Stimulated activated naive CD8-positive, alpha-beta T cell treated with anti-CD3 and anti-CD28 coated beads, Interleukin-15, Interleukin-2, amounts not matched to agents 100 ng/mL and 50 ng/mL, for 24 hours (primary cell): ENCODE measurements around the gene MBD3.

Experiments
- H3K27ac Mint-ChIP-seq: one replicate; pipeline ENCODE4 v1.8.0; 2021; ENCODE audit warnings: mild to moderate bottlenecking, mixed read lengths
- H3K27me3 Mint-ChIP-seq: one replicate; pipeline ENCODE4 v1.8.0; 2021; ENCODE audit warnings: mixed read lengths
- H3K36me3 Mint-ChIP-seq: one replicate; pipeline ENCODE4 v1.8.0; 2021; ENCODE audit warnings: low read depth, mixed read lengths
- H3K4me1 Mint-ChIP-seq: one replicate; pipeline ENCODE4 v1.8.0; 2021; ENCODE audit warnings: low read depth, mixed read lengths
- H3K4me3 Mint-ChIP-seq: one replicate; pipeline ENCODE4 v1.8.0; 2021; ENCODE audit warnings: mild to moderate bottlenecking, mixed read lengths
- H3K9me3 Mint-ChIP-seq: one replicate; pipeline ENCODE4 v1.8.0; 2021; ENCODE audit warnings: mixed read lengths

Gene MBD3

DNA sequence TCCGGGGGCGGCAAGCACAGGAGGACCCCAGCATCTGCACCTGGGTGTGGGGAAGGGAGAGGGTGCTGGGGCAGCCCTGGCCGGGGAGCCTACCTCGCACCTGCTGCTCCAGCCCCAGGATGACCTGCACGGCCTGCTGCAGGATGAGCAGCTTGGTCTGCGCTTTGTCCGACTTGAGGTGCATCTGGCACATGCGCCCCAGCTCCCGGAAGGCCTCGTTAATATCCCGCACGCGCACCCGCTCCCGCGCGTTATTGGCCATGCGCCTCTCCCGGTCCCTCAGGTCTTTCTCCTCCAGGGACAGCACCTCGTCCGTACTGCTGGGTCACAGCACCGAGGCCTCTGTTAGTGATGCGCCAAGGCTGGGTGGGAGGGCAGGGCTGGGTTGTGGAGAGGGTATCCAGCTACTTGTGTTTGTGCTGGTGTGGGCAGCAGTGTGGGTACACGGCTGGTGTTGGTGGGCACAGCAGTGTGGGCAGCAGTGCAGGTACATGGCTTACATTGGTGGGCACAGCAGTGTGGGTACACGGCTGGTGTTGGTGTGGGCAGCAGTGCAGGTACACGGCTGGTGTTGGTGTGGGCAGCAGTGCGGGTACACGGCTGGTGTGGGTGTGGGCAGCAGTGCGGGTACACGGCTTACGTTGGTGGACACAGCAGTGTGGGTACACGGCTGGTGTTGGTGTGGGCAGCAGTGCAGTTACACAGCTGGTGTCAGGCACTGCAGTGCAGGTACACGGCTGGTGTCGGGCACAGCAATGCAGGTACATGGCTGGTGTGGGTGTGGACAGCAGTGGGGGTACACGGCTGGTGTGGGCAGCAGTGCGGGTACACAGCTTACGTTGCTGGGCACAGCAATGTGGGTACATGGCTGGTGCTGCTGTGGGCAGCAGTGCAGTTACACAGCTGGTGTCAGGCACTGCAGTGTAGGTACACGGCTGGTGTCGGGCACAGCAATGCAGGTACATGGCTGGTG, 19.7 kb upstream of the MBD3 start:
- H3K27ac Mint-ChIP-seq = no peak overlapping the region
- no peaks in the 10 kb centered on the region for H3K27me3 Mint-ChIP-seq
- peaks cover 36% of the 10 kb centered on the region for H3K36me3 Mint-ChIP-seq
- no peak overlapping the region for H3K4me3 Mint-ChIP-seq
- H3K4me1 Mint-ChIP-seq = peaks cover 45% of the 10 kb centered on the region
- H3K9me3 Mint-ChIP-seq = no peaks in the 10 kb centered on the region

DNA sequence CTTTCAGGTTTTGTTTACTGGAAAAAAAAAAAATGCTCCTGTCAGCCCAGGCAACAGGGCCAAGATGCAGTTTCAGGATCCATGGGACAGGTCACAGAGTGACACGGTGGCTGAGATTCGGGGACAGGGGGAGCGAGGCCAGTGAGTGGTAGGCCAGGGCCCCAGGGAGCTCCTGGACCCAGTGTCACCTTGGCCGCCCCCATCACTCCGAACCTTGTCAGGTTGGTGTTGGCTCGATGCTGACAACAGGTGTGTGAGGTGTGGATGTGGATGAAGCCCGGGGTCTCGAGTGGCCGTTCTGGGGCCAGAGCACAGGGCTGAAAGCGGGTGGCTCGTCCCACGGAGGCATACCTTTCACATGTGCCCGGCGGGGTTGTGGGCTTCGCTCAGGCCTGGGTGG, 18.7 kb upstream of the MBD3 start:
- peaks cover 41% of the 10 kb centered on the region for H3K4me1 Mint-ChIP-seq

DNA sequence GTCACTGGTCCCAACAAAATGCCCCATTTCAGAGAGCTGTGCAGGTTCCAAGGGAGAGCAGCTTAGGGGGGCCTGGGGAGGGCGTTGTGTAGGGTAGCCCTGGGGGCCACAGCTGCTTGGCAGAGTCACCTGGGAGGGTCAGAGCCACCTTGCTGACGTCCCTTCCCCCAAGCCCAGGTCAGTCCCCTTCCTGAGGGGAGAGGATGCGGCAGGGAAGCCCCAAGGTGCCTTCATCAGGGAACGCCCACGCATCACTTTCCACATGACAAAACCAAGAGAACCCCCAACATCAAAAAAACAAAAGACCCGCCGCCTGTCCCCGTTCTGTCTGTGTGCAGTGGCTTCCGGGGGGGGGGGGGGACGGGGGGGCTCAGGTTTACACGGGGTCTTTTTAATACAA, 17.9 kb upstream of the MBD3 start:
- H3K27me3 Mint-ChIP-seq = no peaks in the 10 kb centered on the region
- H3K9me3 Mint-ChIP-seq = no peaks in the 10 kb centered on the region
- H3K27ac Mint-ChIP-seq = no peak overlapping the region
- H3K36me3 Mint-ChIP-seq = peaks cover 21% of the 10 kb centered on the region
- H3K4me1 Mint-ChIP-seq = peaks cover 48% of the 10 kb centered on the region
- no peak overlapping the region for H3K4me3 Mint-ChIP-seq

More for the DNA sequence above, 18.7 kb upstream of the MBD3 start:
- H3K4me3 Mint-ChIP-seq = no peak overlapping the region
- peaks cover 27% of the 10 kb centered on the region for H3K36me3 Mint-ChIP-seq
- H3K27ac Mint-ChIP-seq = no peak overlapping the region
- H3K9me3 Mint-ChIP-seq = no peaks in the 10 kb centered on the region
- no peaks in the 10 kb centered on the region for H3K27me3 Mint-ChIP-seq

DNA sequence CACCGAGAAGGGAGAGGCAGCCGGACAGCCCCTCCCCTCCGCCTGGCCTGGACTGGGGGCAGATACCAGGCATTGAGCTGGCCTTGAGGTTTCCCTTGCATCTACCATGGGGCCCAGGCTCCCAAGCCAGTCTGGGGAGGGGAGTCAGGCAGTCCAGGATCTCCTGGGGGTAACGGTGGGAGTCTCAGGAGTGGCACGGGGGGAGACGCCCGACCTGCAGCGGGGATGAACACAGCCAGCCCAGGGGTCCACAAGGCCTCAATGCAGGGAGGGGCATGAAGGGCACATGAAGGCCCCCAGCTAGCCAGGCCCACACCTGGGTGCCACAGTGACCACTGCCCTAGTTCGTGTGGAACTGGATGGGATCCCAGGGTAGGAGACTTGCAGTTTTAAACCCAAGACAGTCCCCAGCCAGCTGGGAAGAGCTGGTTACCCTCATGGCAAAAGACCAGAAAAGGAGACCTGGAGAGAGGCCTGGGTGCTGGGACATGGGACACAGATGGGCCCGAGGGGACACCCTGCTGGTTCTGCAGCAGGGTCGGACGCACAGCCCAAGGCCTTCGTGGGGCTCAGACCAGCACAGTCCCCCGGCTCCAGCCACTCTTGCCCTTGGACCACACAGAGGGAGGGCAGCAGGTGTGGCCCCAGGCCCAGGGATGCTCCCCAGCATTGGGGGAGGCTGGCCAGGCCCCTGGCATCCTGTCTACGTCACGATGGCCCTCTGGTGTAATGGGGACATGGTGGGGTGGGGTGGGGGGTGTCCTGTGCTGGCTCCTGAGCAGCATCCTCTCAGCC, 17.2 kb upstream of the MBD3 start:
- no peaks in the 10 kb centered on the region for H3K9me3 Mint-ChIP-seq
- no peak overlapping the region for H3K4me3 Mint-ChIP-seq
- no peaks in the 10 kb centered on the region for H3K27me3 Mint-ChIP-seq
- peaks cover 19% of the 10 kb centered on the region for H3K36me3 Mint-ChIP-seq
- H3K27ac Mint-ChIP-seq = no peak overlapping the region
- peaks cover 50% of the 10 kb centered on the region for H3K4me1 Mint-ChIP-seq

DNA sequence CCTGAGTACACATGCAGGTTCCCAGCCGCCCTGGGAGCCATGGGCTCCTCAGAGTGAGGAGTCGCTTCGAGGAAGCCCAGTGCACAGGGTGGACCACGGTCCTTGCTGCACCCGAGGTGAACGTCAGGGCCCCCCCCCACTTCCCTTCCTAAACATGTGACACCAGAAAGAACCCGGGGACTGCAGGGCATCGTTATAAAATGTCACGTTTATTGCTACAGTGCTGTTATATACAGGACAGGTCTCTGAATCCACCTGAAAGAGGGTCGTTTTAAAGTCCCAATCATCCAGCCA, 16.4 kb upstream of the MBD3 start:
- Mint-ChIP-seq H3K27me3 (no peaks in the 10 kb centered on the region), H3K9me3 (no peaks in the 10 kb centered on the region), H3K4me3 (no peak overlapping the region), H3K36me3 (peaks cover 13% of the 10 kb centered on the region), H3K4me1 (peaks cover 55% of the 10 kb centered on the region), H3K27ac (no peak overlapping the region)

DNA sequence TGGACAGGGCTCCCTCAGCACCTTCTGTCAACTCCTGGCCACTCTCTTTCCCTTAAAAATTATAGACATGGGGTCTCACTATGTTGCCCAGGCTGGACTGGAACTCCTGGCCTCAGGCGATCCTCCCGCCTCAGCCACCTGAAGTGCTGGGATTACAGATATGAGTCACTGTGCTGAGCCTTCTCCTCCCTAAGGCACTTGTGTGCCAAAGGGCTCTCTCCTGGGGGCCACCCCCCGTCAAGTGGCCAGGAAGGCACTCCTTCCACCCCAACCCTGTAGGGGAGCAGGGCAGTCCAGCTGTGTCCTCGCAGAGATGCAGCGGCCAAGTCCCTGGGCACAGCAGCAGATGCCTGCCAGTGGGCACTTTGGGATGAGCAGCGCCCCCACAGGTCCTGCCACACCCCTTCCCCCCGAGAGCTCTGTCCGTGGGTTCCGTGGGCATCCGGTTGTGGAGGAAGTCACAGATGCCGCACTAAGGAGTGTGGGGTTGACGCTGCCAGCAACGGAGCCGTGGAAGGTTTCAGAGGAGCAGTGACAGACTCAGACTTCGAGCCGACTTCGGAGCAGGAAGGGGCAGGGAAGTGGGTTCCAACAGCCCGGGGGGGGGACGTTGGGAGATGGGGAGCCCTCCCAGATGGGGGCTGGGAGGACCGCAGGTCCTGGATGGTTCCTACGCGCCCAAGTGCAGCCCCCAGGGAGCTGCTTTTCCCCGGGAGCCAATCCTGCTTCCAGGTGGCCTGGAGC, 15.9 kb upstream of the MBD3 start:
- peaks cover 60% of the 10 kb centered on the region for H3K4me1 Mint-ChIP-seq
- no peaks in the 10 kb centered on the region for H3K27me3 Mint-ChIP-seq
- H3K4me3 Mint-ChIP-seq = no peak overlapping the region
- peaks cover 13% of the 10 kb centered on the region for H3K36me3 Mint-ChIP-seq
- no peak overlapping the region for H3K27ac Mint-ChIP-seq
- no peaks in the 10 kb centered on the region for H3K9me3 Mint-ChIP-seq

DNA sequence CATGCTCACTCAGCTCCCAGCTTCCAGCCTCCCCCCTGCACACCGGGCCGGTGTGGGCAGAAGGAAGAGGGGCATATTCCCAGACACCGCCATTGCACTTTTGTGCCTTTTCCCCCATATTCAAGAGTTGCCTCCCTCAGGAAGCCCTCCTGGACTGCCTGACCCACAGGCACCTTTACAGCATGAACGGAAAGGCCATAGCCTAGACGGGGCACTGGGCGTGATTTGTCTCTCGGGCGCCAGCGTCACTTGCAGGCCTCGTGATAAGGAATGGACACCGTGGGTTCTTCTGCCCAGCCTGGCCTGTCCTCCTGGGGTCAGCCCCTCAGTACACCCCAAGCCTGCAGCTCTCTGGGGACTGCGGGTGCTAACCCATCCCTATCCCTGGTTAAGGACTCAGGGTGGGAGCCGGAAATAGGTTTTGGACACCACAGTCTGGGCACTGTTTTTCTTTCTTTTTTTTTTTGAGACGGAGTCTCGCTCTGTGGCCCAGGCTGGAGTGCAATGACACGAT, 13.5 kb upstream of the MBD3 start:
- H3K4me1 Mint-ChIP-seq = peaks cover 70% of the 10 kb centered on the region
- no peaks in the 10 kb centered on the region for H3K9me3 Mint-ChIP-seq
- H3K27ac Mint-ChIP-seq = peak overlapping the region; percentile 99
- H3K36me3 Mint-ChIP-seq = peaks cover 19% of the 10 kb centered on the region
- H3K27me3 Mint-ChIP-seq = no peaks in the 10 kb centered on the region
- H3K4me3 Mint-ChIP-seq = peak overlapping the region; percentile 89

DNA sequence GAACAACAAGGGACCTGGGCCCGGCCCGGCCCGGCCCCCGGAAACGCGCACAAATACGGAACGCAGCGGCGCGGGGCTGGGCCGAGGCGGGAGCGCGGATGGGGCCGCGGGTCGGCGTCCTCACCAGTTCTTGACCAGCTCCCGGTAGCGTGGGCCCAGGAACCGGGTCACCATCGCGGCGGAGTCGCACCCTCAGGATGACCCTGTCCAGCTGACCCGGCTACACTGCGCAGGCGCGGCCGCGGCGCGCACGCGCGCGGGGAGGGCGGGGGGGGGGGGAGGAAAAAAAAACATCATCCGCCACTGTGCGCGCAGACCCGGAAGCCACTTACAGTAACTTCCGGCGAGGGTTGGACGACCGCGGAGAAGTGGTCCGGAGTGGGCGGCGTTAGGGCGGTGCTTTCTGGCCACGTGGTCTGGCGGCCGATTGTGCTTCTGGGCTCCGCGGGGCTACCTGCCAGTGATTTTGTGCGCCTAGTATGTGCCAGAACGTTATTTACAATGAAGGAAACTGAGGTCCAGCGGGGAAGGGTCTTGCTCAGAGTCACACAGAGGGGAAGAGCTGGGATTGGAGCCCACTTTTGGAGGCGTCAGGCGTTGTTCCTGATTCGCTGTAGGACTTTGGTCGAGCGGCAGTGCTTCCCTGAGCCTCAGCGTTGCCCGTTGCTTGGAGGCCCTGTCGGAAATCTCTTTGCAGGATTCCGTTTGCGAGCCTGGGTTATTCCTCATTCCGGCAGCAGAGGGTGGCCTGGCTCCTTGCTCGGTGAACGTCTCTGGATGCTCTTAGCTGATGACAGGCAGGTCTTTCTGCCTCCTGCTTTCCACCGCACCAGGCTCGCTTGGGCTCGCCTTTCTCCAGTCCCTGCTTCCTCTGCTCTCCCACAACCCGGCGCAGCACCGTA, 12.8 kb upstream of the MBD3 start, which contains the start of gene UQCR11:
Gene UQCR11 (minus strand): TSS at position 227 of the 902 bp plus-strand sequence. CDS start 53 bp downstream, at position 174.
- Mint-ChIP-seq H3K4me1 (peaks cover 63% of the 10 kb centered on the region), H3K27ac (peak within 1 kb of the TSS; percentile 99), H3K27me3 (no peaks in the 10 kb centered on the region), H3K36me3 (peaks cover 15% of the 10 kb centered on the region), H3K4me3 (peak within 1 kb of the TSS; percentile 89), H3K9me3 (no peaks in the 10 kb centered on the region)

DNA sequence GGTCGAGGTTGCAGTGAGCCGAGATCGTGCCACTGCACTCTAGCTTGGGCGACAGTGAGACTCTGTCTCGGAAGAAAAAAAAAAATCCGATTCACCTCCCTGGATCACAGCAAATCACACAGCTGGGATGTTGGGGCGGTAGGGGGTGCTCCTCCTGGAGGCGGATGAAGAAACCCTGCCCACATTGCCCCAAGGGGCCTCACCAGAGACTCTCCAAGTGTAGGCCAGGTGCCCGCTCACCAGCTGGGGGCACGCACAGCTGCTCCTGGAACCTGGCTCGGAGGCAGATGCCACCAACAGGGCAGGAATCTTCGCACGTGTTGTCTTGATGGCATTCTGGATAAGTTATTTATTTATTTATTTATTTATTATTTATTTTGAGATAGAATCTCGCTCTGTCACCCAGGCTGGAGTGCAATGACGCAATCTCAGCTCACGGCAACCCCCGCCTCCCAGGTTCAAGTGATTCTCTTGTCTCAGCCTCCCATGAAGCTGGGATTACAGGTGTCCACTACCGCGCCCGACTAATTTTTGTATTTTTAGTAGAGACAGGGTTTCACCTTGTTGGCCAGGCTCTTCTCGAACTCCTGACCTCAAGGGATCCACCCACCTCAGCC, 9.5 kb upstream of the MBD3 start:
- H3K27ac Mint-ChIP-seq = no peak overlapping the region

DNA sequence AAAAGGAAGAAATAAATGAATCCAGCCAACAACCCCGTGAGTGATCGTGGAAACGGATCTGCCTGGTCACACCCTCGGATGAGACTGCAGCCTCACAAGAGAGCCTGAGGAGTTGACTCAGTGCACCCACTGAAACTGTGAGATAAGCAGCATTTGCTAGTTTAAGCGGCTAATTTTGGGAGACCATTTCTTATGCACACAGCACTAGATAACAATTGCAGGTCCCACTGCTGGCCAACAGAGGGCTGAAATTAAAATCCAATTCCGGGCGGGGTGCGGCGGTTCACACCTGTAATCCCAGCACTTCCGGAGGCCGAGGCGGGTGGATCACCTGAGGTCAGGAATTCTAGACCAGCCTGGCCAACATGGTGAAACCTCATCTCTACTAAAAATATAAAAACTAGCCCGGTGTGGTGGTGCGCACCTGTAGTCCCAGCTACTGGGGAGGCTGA, 9.0 kb upstream of the MBD3 start:
- H3K4me1 Mint-ChIP-seq = peaks cover 39% of the 10 kb centered on the region
- no peak overlapping the region for H3K27ac Mint-ChIP-seq
- H3K36me3 Mint-ChIP-seq = peaks cover 31% of the 10 kb centered on the region
- no peaks in the 10 kb centered on the region for H3K27me3 Mint-ChIP-seq
- peak overlapping the region; percentile 15 for H3K4me3 Mint-ChIP-seq
- no peaks in the 10 kb centered on the region for H3K9me3 Mint-ChIP-seq

More for the DNA sequence above, 9.5 kb upstream of the MBD3 start:
- peaks cover 42% of the 10 kb centered on the region for H3K4me1 Mint-ChIP-seq
- no peak overlapping the region for H3K4me3 Mint-ChIP-seq
- no peaks in the 10 kb centered on the region for H3K27me3 Mint-ChIP-seq
- no peaks in the 10 kb centered on the region for H3K9me3 Mint-ChIP-seq
- H3K36me3 Mint-ChIP-seq = peaks cover 29% of the 10 kb centered on the region

DNA sequence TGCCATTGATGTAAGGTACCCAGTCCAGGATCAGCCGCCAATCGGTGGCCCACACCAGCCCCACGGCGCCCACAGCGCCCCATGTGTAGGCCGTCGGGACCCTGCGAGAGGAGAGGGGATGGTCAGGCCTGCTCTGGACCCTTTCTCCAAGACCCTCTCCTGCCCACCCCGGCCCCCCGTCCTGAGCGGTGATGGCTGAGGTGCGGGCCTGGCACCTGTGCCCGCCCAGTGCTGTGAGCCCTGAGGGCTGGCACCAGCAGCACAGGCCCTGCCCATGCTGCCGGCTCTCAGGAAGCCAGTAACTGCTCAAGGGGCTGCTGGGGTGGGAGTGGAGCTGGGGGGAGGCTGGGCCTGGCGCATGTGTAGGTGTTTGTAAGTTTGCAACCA, 6.8 kb upstream of the MBD3 start:
- peaks cover 25% of the 10 kb centered on the region for H3K4me1 Mint-ChIP-seq
- peaks cover 39% of the 10 kb centered on the region for H3K36me3 Mint-ChIP-seq
- H3K9me3 Mint-ChIP-seq = no peaks in the 10 kb centered on the region
- H3K27me3 Mint-ChIP-seq = no peaks in the 10 kb centered on the region
- H3K4me3 Mint-ChIP-seq = no peak overlapping the region
- no peak overlapping the region for H3K27ac Mint-ChIP-seq

DNA sequence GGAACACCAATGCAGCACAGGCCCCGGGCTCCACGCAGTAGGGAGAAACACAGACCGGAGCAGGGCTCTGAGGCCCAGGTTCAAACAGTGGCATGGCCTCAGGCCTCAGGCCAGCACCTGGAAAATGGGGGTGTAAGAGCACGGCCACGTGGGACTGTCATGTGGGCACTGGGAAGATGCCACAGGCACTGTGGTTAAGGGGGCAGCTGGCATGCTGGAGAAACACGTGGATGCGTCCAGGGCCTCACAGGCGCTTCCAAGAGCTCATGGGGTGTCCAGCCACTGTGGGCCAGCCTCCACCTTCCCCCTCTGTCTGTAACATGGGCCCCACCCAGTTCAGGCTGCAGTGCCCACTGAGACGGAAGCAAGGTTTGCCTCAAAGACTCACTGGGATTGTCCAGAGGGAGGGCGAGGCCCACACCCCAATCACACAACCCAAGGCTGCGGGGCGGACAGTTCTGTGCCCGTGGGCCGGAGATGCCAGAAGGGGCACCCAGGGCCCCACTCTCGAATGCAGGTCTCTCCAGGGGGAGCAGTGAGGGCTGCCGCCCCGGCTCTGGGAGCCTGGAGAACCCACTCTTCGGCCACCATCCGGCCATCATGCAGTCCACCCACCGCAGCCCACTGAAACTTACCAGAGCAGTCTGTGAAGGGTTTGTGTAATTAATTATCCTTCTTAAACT, 6.3 kb upstream of the MBD3 start:
- H3K4me3 Mint-ChIP-seq = no peak overlapping the region
- H3K27me3 Mint-ChIP-seq = no peaks in the 10 kb centered on the region
- H3K9me3 Mint-ChIP-seq = no peaks in the 10 kb centered on the region
- H3K36me3 Mint-ChIP-seq = peaks cover 39% of the 10 kb centered on the region
- H3K4me1 Mint-ChIP-seq = peaks cover 20% of the 10 kb centered on the region
- H3K27ac Mint-ChIP-seq = no peak overlapping the region

DNA sequence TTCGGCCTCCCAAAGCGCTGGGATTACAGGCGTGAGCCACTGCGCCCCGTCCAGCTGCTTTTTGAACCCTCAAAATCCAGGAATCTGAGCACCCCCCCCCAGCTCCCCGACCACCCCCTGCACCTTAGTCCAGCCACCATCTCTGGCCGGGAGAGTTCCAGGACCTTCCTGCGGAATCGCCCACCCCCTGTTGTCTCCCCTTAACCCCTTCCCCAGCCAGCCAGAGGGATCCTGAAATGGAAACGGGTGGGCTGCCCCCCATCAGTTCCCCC, 772 bp upstream of the MBD3 start:
- peaks cover 34% of the 10 kb centered on the region for H3K36me3 Mint-ChIP-seq
- H3K4me1 Mint-ChIP-seq = peaks cover 21% of the 10 kb centered on the region
- H3K27ac Mint-ChIP-seq = no peak overlapping the region
- no peaks in the 10 kb centered on the region for H3K27me3 Mint-ChIP-seq
- H3K9me3 Mint-ChIP-seq = no peaks in the 10 kb centered on the region
- peak overlapping the region; percentile 85 for H3K4me3 Mint-ChIP-seq
